Colonic mucosa (tissue), 4 donors: ENCODE measurements around the gene TWSG1. TPM values are rescaled to one million over a fixed set of nuclear protein-coding genes. Genes with fewer than 3 reads are reported as not detected.

Experiments used
- DNase-seq: peaks from one replicate; pipeline ENCODE4 v3.0.0-alpha.2; 2020
- H3K27ac ChIP-seq: fragments of 200-600 bp; one replicate; pipeline ENCODE4 v1.8.0; 2021
- H3K27me3 ChIP-seq: fragments of 200-600 bp; one replicate; pipeline ENCODE4 v1.8.0; 2021
- H3K36me3 ChIP-seq: fragments of 200-600 bp; one replicate; pipeline ENCODE4 v1.8.0; 2021
- H3K4me1 ChIP-seq: fragments of 200-600 bp; one replicate; pipeline ENCODE4 v1.8.0; 2021; ENCODE audit warnings: mild to moderate bottlenecking
- H3K4me3 ChIP-seq: fragments of 200-600 bp; one replicate; pipeline ENCODE4 v1.8.0; 2021
- H3K9ac ChIP-seq, 2 donors: one replicate each; pipeline ENCODE4 v1.7.0; 2013; ENCODE audit warnings: control low read depth in 2 of 2, low read depth in 2 of 2, low read length in 2 of 2
- H3K9me3 ChIP-seq: fragments of 200-600 bp; one replicate; pipeline ENCODE4 v1.8.0; 2021
- CTCF ChIP-seq: fragments of 200-600 bp; IDR thresholded peaks from one replicate; pipeline ENCODE4 v1.8.0; 2022; ENCODE audit warnings: antibody characterized with exemption, mild to moderate bottlenecking
- intact Hi-C: fragments of 100-400 bp; cut with DNase I; formaldehyde crosslinking; loops from one replicate; pipeline ENCODE4 v1.14.1; 2022
- total RNA-seq, 2 donors: library from RNA; stranded (reverse); fragmentation: NEBNext Ultra II Directional in 1 of 2; extraction: Animal tissue kit (Norgen Biotek cat#: 25700) in 1 of 2; gene quantifications; one replicate each; pipeline ENCODE4 v1.2.1, GENCODE V29; 2021
- donor health status: healthy.
- donor health status: DM: no; HTN: no; CAD: no.
- donor health status: DM: no; HTN: no; CAD: no.

The TWSG1 gene
- total RNA-seq, 2 donors from 2014 or later, result 14.1 to 25.1 TPM

GRCh38 chr18:9343577-9343976 lies 9.0 kb downstream of the TWSG1 start:
- no peaks in the 10 kb centered on the region for H3K36me3 ChIP-seq
- no peak for DNase-seq
- TF ChIP-seq CTCF, result no peak

GRCh38 chr18:9346775-9347174 lies 12.2 kb downstream of the TWSG1 start:
- Histone ChIP-seq H3K4me1 (no peaks in the 10 kb centered on the region), H3K27ac (no peak overlapping the region), H3K27me3 (no peaks in the 10 kb centered on the region), H3K4me3 (no peak overlapping the region), H3K9me3 (no peaks in the 10 kb centered on the region), H3K9ac (no peak overlapping the region), H3K36me3 (no peaks in the 10 kb centered on the region)
- TF ChIP-seq CTCF, result no peak
- no peak for DNase-seq
- intact Hi-C loops, result no loop called here

More at GRCh38 chr18:9343577-9343976, 9.0 kb downstream of the TWSG1 start:
- H3K27ac ChIP-seq, result no peak overlapping the region
- no peak overlapping the region for H3K4me3 ChIP-seq
- H3K4me1 ChIP-seq, result no peaks in the 10 kb centered on the region
- H3K27me3 ChIP-seq, result no peaks in the 10 kb centered on the region
- H3K9ac ChIP-seq, result no peak overlapping the region
- intact Hi-C loops, result no loop called here
- no peaks in the 10 kb centered on the region for H3K9me3 ChIP-seq

GRCh38 chr18:9348079-9348671 lies 13.6 kb downstream of the TWSG1 start:
- Histone ChIP-seq H3K27me3 (no peaks in the 10 kb centered on the region), H3K9me3 (no peaks in the 10 kb centered on the region), H3K9ac (no peak overlapping the region), H3K4me1 (no peaks in the 10 kb centered on the region), H3K27ac (no peak overlapping the region), H3K4me3 (no peak overlapping the region), H3K36me3 (no peaks in the 10 kb centered on the region)
- intact Hi-C loops, result no loop called here
- no peak for TF ChIP-seq CTCF
- no peak for DNase-seq

GRCh38 chr18:9348766-9349165 lies 14.2 kb downstream of the TWSG1 start:
- no peak for TF ChIP-seq CTCF
- Histone ChIP-seq H3K27me3 (no peaks in the 10 kb centered on the region), H3K36me3 (no peaks in the 10 kb centered on the region), H3K4me1 (no peaks in the 10 kb centered on the region), H3K4me3 (no peak overlapping the region), H3K27ac (no peak overlapping the region), H3K9ac (no peak overlapping the region), H3K9me3 (no peaks in the 10 kb centered on the region)
- intact Hi-C loops, result no loop called here
- no peak for DNase-seq

- no peak for TF ChIP-seq CTCF
- no peak for DNase-seq
- no peak overlapping the region for H3K27ac ChIP-seq
Measured at GRCh38 chr18:9353596-9353995, 19.0 kb downstream of the TWSG1 start.

More at GRCh38 chr18:9353596-9353995, 19.0 kb downstream of the TWSG1 start:
- no peaks in the 10 kb centered on the region for H3K9me3 ChIP-seq
- no peaks in the 10 kb centered on the region for H3K36me3 ChIP-seq
- no peaks in the 10 kb centered on the region for H3K27me3 ChIP-seq
- H3K4me1 ChIP-seq, result no peaks in the 10 kb centered on the region
- intact Hi-C loops, result no loop called here
- no peak overlapping the region for H3K4me3 ChIP-seq
- no peak overlapping the region for H3K9ac ChIP-seq
